H1 (cell line): ENCODE measurements around the gene SNCAIP.

Experiments used
- EZH2 ChIP-seq: fragments of 200-600 bp; sonication (generic); IDR thresholded peaks from 2 replicates; pipeline ENCODE4 v1.7.1; 2012; ENCODE audit warnings: low read depth, mild to moderate bottlenecking, moderate library complexity, low read length, inconsistent platforms; ENCODE audit not compliant: severe bottlenecking
- POLR2AphosphoS5 ChIP-seq: IDR thresholded peaks from 2 replicates; pipeline ENCODE4 v1.6.1; 2011; ENCODE audit warnings: low read depth, low read length
- TCF12 ChIP-seq: IDR thresholded peaks from 2 replicates; pipeline ENCODE4 v1.6.1; 2011; ENCODE audit warnings: low read depth, mild to moderate bottlenecking, low read length
- YY1 ChIP-seq: IDR thresholded peaks from 2 replicates; pipeline ENCODE4 v1.6.1; 2011; ENCODE audit warnings: low read depth, mild to moderate bottlenecking, low read length
- TF ChIP-seq, protein P1 (sequence below), 3 experiments: IDR thresholded peaks; 1 replicate in 2 of 3; 2 replicates in 1 of 3; pipeline versions ENCODE4 v1.5.1 to v1.6.1; 2011; ENCODE audit warnings: low read length in 3 of 3, mild to moderate bottlenecking in 3 of 3, inconsistent platforms in 2 of 3, low read depth in 1 of 3, moderate library complexity in 1 of 3; ENCODE audit not compliant: insufficient read depth in 1 of 3; ENCODE audit errors: control extremely low read depth in 1 of 3

DNA sequence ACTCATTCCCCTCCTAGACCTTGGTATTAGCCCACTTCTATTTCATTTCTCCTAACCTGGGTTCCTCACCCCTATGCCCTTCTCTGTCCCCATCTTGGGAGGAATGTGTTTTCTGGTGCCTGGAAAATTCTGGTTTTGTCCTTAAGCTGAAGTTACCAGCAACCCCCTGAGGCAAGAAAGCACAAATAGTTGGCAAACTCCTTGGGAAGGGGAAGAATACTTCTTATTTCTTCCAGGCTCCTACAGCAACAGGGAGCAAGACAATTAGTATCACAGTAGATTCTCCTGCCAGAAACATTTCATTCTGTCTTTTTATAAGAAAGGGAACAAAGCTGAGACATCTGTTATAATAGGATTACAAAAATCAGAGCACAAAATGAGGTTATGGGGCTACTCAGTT is 142.5 kb downstream of the SNCAIP start:
- TF ChIP-seq EZH2 (no peak), YY1 (no peak), TCF12 (no peak), POLR2AphosphoS5 (no peak)
- TF ChIP-seq, protein P1, sequence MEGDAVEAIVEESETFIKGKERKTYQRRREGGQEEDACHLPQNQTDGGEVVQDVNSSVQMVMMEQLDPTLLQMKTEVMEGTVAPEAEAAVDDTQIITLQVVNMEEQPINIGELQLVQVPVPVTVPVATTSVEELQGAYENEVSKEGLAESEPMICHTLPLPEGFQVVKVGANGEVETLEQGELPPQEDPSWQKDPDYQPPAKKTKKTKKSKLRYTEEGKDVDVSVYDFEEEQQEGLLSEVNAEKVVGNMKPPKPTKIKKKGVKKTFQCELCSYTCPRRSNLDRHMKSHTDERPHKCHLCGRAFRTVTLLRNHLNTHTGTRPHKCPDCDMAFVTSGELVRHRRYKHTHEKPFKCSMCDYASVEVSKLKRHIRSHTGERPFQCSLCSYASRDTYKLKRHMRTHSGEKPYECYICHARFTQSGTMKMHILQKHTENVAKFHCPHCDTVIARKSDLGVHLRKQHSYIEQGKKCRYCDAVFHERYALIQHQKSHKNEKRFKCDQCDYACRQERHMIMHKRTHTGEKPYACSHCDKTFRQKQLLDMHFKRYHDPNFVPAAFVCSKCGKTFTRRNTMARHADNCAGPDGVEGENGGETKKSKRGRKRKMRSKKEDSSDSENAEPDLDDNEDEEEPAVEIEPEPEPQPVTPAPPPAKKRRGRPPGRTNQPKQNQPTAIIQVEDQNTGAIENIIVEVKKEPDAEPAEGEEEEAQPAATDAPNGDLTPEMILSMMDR (IDR thresholded peaks at IDR 0.05; ENCODE audit: control extremely low read depth in 1 of 3, insufficient read depth in 1 of 3, low read depth in 1 of 3, low read length in 3 of 3) = no peak
